Stimulated activated naive CD8-positive, alpha-beta T cell treated with anti-CD3 and anti-CD28 coated beads, Interleukin-15, Interleukin-2, amounts not matched to agents 100 U/mL and 50 U/mL, for 24 hours (primary cell): Measurements from ENCODE around the gene OAS3.

Experiments
- ATAC-seq: fragments of 150-1000 bp; cut with Tn5 transposase; one replicate; pipeline ENCODE4 v1.10.0; 2021
- DNase-seq: peaks from one replicate; pipeline ENCODE4 v3.0.0; 2021

Gene OAS3

GRCh38 chr12:112961536-112961935 is 23.3 kb downstream of the OAS3 start:
- DNase-seq (no peak), ATAC-seq (no peak)

GRCh38 chr12:112962561-112962960 is 24.3 kb downstream of the OAS3 start:
- ATAC-seq (no peak), DNase-seq (no peak)

- DNase-seq (no peak), ATAC-seq (no peak)
Measured at GRCh38 chr12:112963227-112963861, 25.1 kb downstream of the OAS3 start.

GRCh38 chr12:112964067-112964670 is 25.9 kb downstream of the OAS3 start:
- DNase-seq = no peak
- no peak for ATAC-seq

DNA sequence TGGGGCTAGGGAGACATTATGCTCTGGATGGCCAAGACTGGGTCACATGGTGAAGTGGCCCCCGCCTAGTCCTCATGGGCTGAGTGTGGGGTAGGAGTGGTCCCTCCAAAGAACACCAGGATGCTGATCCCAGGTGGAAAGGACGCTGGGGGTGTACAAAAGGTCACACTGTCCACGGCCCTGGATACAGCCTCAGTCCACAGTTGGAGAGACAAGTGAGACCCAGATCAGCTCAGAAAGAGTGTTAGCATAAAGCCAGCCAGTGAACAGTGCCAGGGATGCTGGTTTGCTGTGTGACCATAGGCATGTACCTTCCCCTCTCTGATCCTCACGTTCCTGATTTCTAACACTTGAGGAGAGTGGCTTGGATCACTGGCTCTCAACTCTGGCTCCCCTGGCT is 26.6 kb downstream of the OAS3 start:
- no peak for ATAC-seq
- DNase-seq = no peak

DNA sequence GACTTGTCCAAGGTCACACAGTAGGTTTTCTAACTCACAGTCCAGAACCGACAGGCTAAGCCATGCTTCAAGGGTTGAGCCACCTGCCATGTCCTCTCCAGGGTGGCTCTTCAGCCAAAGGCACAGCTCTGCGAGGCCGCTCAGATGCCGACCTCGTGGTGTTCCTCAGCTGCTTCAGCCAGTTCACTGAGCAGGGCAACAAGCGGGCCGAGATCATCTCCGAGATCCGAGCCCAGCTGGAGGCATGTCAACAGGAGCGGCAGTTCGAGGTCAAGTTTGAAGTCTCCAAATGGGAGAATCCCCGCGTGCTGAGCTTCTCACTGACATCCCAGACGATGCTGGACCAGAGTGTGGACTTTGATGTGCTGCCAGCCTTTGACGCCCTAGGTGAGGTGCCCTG is 27.4 kb downstream of the OAS3 start:
- ATAC-seq (no peak), DNase-seq (no peak)

DNA sequence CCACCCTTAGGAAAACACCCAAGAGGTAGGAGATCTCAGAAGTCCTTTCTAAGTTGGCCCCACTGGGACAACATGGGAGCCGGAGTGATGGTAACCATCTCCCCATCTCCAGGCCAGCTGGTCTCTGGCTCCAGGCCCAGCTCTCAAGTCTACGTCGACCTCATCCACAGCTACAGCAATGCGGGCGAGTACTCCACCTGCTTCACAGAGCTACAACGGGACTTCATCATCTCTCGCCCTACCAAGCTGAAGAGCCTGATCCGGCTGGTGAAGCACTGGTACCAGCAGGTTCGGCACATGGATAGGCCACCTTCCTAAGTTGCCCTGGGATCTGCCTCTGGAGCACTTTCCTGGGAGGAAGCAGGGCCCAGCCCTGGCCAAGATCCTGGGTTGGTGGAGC is 29.0 kb downstream of the OAS3 start:
- DNase-seq (no peak), ATAC-seq (no peak)

GRCh38 chr12:112967858-112968257 is 29.6 kb downstream of the OAS3 start:
- no peak for ATAC-seq

DNA sequence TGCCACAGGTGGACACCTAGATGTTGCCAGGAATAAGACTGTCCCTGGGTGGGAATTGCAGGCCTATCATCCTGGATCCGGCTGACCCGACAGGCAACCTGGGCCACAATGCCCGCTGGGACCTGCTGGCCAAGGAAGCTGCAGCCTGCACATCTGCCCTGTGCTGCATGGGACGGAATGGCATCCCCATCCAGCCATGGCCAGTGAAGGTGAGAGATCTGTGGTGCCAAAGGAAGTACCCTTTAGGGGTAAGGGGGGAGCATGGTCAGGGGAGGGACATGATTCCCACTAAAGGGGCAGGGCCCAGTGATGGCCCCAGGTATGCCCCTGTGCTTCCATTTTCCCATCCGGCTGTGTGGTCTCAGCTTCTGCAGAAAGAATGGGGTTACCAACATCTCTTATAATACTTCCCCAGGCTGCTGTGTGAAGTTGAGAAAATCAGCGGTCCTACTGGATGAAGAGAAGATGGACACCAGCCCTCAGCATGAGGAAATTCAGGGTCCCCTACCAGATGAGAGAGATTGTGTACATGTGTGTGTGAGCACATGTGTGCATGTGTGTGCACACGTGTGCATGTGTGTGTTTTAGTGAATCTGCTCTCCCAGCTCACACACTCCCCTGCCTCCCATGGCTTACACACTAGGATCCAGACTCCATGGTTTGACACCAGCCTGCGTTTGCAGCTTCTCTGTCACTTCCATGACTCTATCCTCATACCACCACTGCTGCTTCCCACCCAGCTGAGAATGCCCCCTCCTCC is 31.5 kb downstream of the OAS3 start:
- no peak for DNase-seq
- ATAC-seq = no peak

More at GRCh38 chr12:112967858-112968257, 29.6 kb downstream of the OAS3 start:
- DNase-seq = no peak

DNA sequence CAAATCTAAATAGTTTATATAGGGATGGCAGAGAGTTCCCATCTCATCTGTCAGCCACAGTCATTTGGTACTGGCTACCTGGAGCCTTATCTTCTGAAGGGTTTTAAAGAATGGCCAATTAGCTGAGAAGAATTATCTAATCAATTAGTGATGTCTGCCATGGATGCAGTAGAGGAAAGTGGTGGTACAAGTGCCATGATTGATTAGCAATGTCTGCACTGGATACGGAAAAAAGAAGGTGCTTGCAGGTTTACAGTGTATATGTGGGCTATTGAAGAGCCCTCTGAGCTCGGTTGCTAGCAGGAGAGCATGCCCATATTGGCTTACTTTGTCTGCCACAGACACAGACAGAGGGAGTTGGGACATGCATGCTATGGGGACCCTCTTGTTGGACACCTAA is 32.1 kb downstream of the OAS3 start:
- DNase-seq (no peak), ATAC-seq (no peak)

DNA sequence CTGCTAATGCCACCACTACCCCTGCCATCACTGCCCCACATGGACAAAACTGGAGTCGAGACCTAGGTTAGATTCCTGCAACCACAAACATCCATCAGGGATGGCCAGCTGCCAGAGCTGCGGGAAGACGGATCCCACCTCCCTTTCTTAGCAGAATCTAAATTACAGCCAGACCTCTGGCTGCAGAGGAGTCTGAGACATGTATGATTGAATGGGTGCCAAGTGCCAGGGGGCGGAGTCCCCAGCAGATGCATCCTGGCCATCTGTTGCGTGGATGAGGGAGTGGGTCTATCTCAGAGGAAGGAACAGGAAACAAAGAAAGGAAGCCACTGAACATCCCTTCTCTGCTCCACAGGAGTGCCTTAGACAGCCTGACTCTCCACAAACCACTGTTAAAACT is 33.0 kb downstream of the OAS3 start:
- DNase-seq (no peak), ATAC-seq (no peak)

GRCh38 chr12:112973011-112973735 is 34.9 kb downstream of the OAS3 start:
- DNase-seq (no peak), ATAC-seq (no peak)

GRCh38 chr12:112973818-112974231 is 35.6 kb downstream of the OAS3 start:
- no peak for DNase-seq
- no peak for ATAC-seq

DNA sequence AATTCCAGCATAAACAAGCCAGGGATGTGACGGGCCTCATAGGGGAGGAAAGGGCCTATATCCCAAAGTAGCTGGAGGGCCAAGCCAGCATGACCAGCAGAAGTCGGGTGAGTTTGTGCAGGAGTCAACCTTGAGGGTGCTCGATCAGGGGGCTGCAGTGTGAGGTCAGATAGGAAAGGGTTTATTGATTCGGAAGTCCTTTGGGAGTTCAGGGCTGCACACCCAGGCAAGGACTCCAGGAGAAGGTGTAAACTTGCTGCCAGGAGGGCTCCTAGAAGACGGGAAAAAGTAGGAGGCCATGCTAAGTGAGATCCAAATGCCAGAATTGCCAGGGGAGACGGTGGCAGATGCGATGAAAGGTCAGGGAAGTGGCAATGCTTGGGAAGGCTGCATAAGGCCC is 36.6 kb downstream of the OAS3 start:
- no peak for DNase-seq

GRCh38 chr12:112977139-112977538 is 38.9 kb downstream of the OAS3 start:
- ATAC-seq = no peak
- no peak for DNase-seq

More for the DNA sequence above, 36.6 kb downstream of the OAS3 start:
- ATAC-seq = no peak

GRCh38 chr12:112977641-112978040 is 39.4 kb downstream of the OAS3 start:
- DNase-seq (no peak), ATAC-seq (no peak)

- ATAC-seq = peak; percentile 96
Measured at GRCh38 chr12:112978163-112979040, 40.1 kb downstream of the OAS3 start, which contains the start of gene OAS2. Gene OAS2, plus strand, starts transcription at chr12:112978519. Its CDS starts 90 bp downstream, at chr12:112978609.

GRCh38 chr12:112979041-112979680 is 40.9 kb downstream of the OAS3 start:
- peak; percentile 54 for DNase-seq

More at GRCh38 chr12:112978163-112979040, 40.1 kb downstream of the OAS3 start, which contains the start of gene OAS2:
- peak; percentile 77 for DNase-seq

DNA sequence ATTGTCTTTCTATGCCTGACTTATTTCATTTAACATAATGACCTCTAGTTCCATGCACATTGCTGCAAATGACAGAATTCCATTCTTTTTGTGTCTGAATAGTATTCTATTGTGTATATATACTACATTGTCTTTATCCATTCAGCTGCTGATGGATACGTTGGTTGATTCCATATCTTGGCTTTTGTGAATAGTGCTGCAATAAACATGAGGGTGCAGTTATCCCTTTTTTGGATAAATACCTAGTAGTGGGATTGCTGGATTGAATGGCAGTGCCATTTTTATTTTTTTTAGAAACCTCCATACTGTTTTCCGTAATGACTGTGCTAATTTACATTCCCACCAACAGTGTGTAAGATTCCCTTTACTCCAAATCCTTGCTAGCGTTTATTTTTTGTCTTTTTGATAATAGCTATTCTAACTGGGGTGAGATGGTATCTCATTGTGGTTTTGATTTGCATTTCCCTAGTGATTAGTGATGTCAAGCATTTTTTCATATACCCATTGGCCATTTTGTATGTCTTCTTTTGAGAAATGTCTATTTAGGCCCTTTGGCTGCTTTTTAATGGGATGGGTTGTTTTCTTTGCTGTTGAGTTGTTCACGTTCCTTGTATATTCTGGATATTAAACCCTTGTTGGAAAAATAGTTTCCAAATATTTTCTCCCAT is 42.4 kb downstream of the OAS3 start:
- DNase-seq (no peak), ATAC-seq (no peak)

More at GRCh38 chr12:112979041-112979680, 40.9 kb downstream of the OAS3 start:
- peak; percentile 49 for ATAC-seq

DNA sequence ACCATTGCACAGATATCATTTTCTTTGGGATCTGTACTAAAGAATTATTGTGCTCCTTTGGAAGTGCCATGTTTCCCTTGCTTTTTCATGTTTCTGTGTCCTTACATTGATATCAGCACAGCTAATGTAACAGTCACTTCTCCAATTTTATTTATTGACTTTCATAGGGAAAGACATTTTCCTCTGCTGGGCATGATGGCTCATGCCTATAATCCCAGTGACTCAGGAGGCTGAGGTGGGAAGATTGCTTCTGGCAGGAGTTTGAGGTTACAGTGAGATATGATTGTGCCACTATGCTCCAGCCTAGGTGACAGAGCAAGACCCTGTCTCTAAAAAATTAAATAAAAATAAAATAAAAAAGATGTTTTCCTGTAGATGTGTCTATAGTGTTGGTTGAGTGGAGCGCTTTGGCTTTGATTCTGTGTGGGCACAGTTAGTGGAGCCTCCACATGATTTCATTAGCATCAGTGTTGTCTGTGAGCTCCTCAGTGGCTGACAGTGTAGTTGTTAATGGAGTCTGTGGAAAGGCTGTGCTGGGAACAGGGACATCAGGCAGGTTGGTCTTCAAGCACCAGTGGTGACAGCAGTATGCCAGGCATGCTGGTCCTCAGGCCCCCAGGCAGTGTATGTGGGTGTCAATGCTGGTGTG is 47.5 kb downstream of the OAS3 start:
- ATAC-seq (no peak), DNase-seq (no peak)
